GM18507 (cell line): ENCODE results near the gene TIPRL.

Source experiments
- DNase-seq: peaks from one replicate; pipeline ENCODE4 v3.0.0; 2011; ENCODE audit warnings: low read depth; ENCODE audit not compliant: insufficient read length; ENCODE audit errors: extremely low spot score
- FAIRE-seq: peaks from 2 replicates; lab custom pipeline; 2011; peaks lifted over from hg19 to GRCh38; lab: Jason Lieb, UNC

TIPRL gene

GRCh38 chr1:168236836-168237611 is 58.3 kb downstream of the TIPRL start:
- FAIRE-seq (no peak), DNase-seq (no peak)

GRCh38 chr1:168243198-168243597 is 64.4 kb downstream of the TIPRL start:
- no peak for DNase-seq
- FAIRE-seq = no peak

GRCh38 chr1:168243636-168244212 is 65.0 kb downstream of the TIPRL start:
- no peak for FAIRE-seq
- no peak for DNase-seq

- FAIRE-seq (no peak), DNase-seq (no peak)
These were observed 66.3 kb downstream of the TIPRL start for GRCh38 chr1:168245042-168245441.

- FAIRE-seq (no peak), DNase-seq (no peak)
These were observed 67.7 kb downstream of the TIPRL start for GRCh38 chr1:168246506-168246905.
